GM19324 (cell line): ENCODE measurements around the gene BCAS1.
A peak's percentile ranks its signal among the peaks of the same experiment; 100 is the strongest.

ENCODE experiments used
- ATAC-seq: cut with Tn5 transposase; IDR thresholded peaks from one replicate; pipeline ENCODE4 v1.9.1; 2021; ENCODE audit warnings: mild to moderate bottlenecking, moderate library complexity; ENCODE audit not compliant: unreplicated experiment, low FRiP score

BCAS1 gene

GRCh38 chr20:53917145-53918019 lies 153.0 kb downstream of the BCAS1 start:
- ATAC-seq: peak; percentile 60

- no peak for ATAC-seq
These were observed 154.3 kb downstream of the BCAS1 start for GRCh38 chr20:53916173-53916512.

DNA sequence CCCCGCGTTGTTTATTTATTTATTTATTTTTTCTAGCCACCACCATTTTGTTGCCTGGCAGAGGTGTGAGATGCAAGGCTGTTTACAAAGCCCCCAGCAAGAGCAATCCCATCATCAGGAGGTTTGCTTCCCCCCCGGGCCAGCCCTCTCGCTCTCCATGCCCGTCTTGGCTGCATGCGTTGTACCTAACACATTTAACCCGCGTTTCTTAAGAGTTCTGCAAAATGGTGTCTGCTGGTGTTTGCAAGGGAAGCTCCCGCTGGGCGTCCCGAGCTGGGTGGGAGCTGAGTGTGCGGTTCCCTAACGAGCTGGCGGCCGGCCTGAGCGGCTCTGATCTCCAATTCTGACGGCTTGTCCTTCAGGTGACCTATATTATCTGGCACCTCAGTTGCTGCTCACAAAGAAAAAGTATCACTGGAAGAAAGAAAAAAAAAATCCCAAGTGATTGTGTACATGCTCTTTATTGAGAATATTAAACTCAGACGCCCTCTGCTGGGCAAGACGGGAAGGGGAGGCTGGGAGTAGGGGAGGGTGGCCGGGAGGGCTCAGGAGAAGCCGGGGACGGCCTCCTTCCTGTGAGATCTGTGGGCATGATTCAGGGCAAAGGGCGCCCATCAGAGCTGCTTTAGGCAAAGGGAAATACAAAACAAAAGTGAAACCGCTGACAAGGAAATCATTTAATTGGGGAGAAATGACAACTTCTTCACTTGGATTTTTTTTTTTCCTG lies 154.8 kb downstream of the BCAS1 start:
- ATAC-seq: peak; percentile 66

DNA sequence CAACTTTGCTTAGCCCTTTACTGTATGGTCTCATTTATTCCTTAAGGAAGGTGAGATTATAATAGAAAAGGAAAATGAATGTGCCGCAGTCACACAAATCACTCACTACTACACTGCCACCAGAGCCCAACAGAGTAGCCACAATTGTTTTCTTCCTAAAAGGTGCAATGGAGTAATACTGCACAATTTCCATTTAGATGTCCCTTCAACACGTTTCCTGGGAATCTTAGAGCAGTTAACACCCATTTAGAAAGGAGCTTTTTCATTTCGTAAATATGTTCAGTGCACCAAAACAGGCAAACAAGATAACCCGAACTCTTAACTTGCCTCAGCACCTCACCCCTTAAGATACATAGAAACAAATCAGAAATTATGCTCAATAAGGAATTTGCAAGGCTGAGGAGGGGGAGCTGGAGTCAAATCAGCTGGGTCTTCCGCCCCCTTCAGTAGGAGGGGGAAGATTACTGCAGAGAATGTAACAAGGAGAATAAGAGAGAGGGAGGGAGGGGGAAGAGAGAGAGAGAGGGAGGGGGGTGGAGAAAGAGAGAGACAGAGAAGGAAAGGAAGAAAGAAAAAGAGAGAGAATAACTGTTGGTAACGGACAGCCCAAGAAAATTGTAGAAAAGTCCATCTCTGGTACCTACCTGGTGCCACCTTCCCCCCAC lies 155.5 kb downstream of the BCAS1 start:
- ATAC-seq: no peak

GRCh38 chr20:53914091-53914780 lies 156.2 kb downstream of the BCAS1 start:
- ATAC-seq: no peak

GRCh38 chr20:53911301-53911700 lies 159.1 kb downstream of the BCAS1 start:
- no peak for ATAC-seq

DNA sequence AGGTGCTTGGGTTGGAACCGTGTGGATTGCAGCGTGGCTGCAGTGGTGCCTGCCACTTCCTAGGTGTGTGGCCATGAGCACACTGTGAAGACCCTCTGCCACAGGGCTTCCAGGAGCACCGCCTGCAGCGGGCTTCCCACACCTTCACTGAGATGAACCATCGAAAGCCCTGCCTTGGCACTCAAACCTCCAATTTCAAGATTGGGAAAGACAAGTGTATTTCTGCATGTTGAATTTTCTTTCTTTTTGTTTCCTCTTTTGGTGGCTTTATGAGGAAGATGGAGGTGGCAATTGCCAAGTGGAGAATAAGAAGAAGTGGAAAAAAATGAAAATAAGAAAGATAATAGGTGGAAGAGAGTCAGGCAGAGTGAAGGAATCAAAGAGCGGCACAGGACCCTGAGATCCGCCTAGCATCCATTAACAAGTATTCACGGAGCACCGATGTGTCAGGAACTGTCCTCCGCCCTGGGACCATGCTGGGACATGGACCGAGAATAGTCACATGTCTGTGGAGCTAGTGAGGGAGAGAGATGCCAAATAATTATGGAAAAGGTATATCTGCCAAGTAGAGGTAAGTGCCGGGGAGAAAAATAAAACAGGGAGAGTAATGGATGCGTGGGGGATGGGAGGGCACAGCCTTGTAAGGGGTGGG lies 159.9 kb downstream of the BCAS1 start:
- ATAC-seq: no peak

GRCh38 chr20:53907968-53908751 lies 162.2 kb downstream of the BCAS1 start:
- no peak for ATAC-seq

- ATAC-seq: no peak
These were observed 164.6 kb downstream of the BCAS1 start for GRCh38 chr20:53905820-53906191.

- no peak for ATAC-seq
These were observed 165.2 kb downstream of the BCAS1 start for GRCh38 chr20:53905019-53905819.

- ATAC-seq: no peak
These were observed 166.1 kb downstream of the BCAS1 start for GRCh38 chr20:53904261-53904660.

- no peak for ATAC-seq
These were observed 166.8 kb downstream of the BCAS1 start for GRCh38 chr20:53903652-53903987.

DNA sequence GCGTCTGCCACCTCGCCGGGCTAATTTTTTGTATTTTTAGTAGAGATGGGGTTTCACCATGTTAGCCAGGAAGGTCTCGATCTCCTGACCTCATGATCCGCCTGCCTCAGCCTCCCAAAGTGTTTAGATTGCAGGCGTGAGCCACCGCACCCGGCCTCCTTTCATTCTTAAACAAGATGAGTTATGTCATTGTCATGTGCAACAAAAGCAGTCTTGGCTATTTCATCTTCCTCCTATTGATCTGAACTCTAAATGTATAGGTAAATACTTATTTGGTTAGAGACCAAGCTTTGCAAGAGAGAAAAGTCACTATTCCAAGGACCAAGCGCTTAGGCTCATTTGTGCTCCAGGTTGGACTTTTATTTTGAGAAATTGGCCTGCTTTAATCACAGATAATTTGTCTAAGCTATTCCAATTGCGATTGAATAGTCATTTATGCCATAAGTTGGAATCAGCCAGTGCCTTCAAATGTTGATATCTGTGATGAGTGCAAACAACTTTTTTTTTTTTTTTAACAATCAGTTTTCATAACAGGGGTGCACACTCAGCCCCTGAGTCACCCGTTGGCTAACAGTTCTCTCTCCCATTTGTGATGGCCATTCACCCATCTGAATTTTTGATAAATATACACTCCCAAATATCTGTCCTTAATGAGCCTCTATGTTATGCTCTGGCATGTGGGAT lies 167.3 kb downstream of the BCAS1 start:
- ATAC-seq: no peak

GRCh38 chr20:53901497-53902096 lies 168.8 kb downstream of the BCAS1 start:
- ATAC-seq: no peak

DNA sequence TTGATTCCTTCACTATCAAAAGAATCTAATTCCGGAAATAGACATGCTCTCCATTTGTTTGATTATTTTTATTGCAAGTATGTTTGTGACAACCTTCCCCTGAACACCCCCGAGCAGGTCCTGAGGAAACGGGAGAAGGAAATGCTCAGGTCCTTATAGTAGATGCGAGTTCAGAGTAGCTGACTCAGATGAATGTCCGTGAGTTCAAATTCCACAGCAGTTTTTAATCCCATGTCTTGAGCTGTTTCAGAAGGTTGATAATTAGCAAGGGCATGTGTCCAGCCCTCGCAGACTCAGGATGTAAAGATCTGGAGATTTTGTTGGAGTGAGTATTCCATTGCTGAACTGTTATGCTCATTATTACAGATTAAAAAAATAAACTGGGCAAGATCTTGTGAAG lies 169.3 kb downstream of the BCAS1 start:
- ATAC-seq: no peak

- no peak for ATAC-seq
These were observed 169.9 kb downstream of the BCAS1 start for GRCh38 chr20:53900380-53900999.

DNA sequence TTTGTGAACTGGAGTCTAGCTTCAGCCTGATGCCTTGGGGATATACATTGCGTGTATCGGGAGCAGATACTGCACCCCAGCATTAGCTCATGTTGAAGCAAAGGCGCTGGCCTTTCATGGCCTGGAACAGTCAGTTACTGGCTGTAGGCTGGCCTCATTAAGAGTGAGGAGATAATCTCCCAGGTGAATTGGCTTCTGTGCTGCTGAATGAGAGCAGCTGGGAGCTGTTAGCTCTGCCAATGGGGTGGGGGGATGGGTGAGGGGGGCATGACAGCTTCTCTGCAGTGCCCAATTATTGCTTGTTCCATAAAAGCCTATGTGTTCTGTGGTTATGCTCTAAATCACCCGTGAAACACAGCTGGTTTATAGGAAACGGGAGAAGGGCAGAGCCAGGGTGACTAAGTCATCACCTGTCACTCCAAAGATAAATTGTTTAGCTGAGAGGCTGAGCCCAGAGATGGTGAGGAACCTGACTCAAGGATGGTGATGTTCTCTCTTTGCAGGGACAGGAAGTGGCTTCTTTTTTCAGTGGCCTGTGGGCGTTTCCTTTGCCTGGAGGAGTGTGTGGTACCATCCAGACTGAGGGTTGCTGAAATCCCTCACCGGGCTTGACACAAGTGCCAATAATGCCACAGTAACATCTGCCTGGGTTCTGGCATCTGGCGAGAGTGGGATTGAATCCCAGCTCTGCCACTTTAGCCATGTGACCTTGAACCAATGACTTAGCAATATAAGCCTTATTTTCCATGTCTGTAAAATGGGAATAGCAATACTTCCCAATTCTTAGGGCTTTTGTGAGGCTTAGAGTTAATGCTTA lies 170.8 kb downstream of the BCAS1 start:
- peak; percentile 81 for ATAC-seq
